Esophagus squamous epithelium (tissue), 5 donors: ENCODE results near the gene CD59. TPM values are rescaled to one million over a fixed set of nuclear protein-coding genes. Genes with fewer than 3 reads are reported as not detected.

ENCODE experiments used
- DNase-seq: peaks from one replicate; lab custom pipeline; 2025; lab: John Stamatoyannopoulos, UW
- H3K27ac ChIP-seq, 4 donors: fragments of 200-600 bp; sonication (generic); one replicate each; pipeline ENCODE4 v1.5.1; 2016 to 2019; ENCODE audit warnings: mild to moderate bottlenecking in 1 of 4
- H3K27me3 ChIP-seq, 4 donors: fragments of 200-600 bp; sonication (generic); 1 replicate in 3 of 4; 2 replicates in 1 of 4; pipeline versions ENCODE4 v1.5.1 to v1.6.0; 2017 to 2021; ENCODE audit warnings: antibody characterized with exemption in 1 of 4
- H3K36me3 ChIP-seq, 3 donors: fragments of 200-600 bp; sonication (generic); one replicate each; pipeline ENCODE4 v1.5.1; 2016 to 2019
- H3K4me1 ChIP-seq, 3 donors: fragments of 200-600 bp; sonication (generic); one replicate each; pipeline ENCODE4 v1.5.1; 2017 to 2019
- H3K4me3 ChIP-seq, 4 donors: fragments of 200-600 bp; sonication (generic); 1 replicate in 3 of 4; 2 replicates in 1 of 4; pipeline ENCODE4 v1.5.1; 2016 to 2019; ENCODE audit warnings: mild to moderate bottlenecking in 2 of 4, moderate library complexity in 1 of 4
- H3K9me3 ChIP-seq, 3 donors: fragments of 200-600 bp; sonication (generic); one replicate each; pipeline ENCODE4 v1.5.1; 2016 to 2019
- POLR2A ChIP-seq, 4 donors: fragments of 450-650 bp; IDR thresholded peaks; one replicate each; pipeline ENCODE4 v1.6.1; 2017; ENCODE audit warnings: antibody characterized with exemption in 4 of 4, mild to moderate bottlenecking in 4 of 4, moderate library complexity in 3 of 4
- WGBS, 2 donors: methylation state at CpG; one replicate each; pipeline ENCODE4 v1.1.5; 2018; 5-methylcytosine and 5-hydroxymethylcytosine counted together
- intact Hi-C: fragments of 100-400 bp; cut with DNase I; formaldehyde crosslinking; loops from one replicate; pipeline ENCODE4 v1.15.0; 2022
- total RNA-seq, 4 donors: library from RNA; depleted of rRNA; stranded (reverse); fragments of >200 nt; gene quantifications; one replicate each; pipeline ENCODE4 v1.1.0, GENCODE V29; 2016
- TF ChIP-seq, protein P1 (sequence below), 6 experiments: fragments of 450-650 bp in 4 of 6; fragments of 200-600 bp in 2 of 6; sonication (generic) in 2 of 6; IDR thresholded peaks; one replicate each; pipeline ENCODE4 v1.5.1; 2016 to 2019; ENCODE audit warnings: antibody characterized with exemption in 6 of 6, mild to moderate bottlenecking in 4 of 6, moderate library complexity in 4 of 6
- donor health status: DM: yes; HTN: yes; CAD: no.

CD59 gene
- total RNA-seq, 4 donors from 2014 or later = 191 to 525 (median 339) TPM

DNA sequence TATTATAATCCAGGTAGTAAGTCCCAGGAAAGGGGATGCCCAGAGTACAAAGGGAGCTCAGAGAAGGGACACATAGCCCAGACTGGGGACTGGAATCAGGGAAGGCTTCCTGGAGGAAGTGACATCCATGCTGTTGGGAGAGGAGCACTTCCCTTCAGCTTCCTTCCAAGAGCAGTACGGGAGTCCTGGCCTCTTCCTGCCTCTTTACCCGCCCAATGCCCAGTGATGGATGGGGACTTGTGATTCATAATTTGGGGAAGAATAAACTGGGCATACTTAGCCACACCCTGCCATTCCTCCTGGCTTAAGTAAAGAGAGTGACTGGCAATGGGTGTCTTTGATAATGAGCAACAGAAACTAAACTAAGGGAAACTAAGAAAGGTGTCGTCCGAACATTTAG, 47.1 kb downstream of the CD59 start:
- Histone ChIP-seq H3K36me3 (no peaks in the 10 kb centered on the region), H3K27me3 (no peaks in the 10 kb centered on the region), H3K4me1 (peaks cover 37 to 65% (median 44%) of the 10 kb centered on the region in 3 donors), H3K27ac (peak overlapping the region; percentile 78 to 94 (median 87)), H3K4me3 (no peak overlapping the region), H3K9me3 (no peaks in the 10 kb centered on the region)
- intact Hi-C loops = loop anchor here (5.0 kb wide), 1 partner anchor 327 kb away; no protein-coding TSS in a partner anchor
- DNase-seq = no peak
- TF ChIP-seq, protein P1, sequence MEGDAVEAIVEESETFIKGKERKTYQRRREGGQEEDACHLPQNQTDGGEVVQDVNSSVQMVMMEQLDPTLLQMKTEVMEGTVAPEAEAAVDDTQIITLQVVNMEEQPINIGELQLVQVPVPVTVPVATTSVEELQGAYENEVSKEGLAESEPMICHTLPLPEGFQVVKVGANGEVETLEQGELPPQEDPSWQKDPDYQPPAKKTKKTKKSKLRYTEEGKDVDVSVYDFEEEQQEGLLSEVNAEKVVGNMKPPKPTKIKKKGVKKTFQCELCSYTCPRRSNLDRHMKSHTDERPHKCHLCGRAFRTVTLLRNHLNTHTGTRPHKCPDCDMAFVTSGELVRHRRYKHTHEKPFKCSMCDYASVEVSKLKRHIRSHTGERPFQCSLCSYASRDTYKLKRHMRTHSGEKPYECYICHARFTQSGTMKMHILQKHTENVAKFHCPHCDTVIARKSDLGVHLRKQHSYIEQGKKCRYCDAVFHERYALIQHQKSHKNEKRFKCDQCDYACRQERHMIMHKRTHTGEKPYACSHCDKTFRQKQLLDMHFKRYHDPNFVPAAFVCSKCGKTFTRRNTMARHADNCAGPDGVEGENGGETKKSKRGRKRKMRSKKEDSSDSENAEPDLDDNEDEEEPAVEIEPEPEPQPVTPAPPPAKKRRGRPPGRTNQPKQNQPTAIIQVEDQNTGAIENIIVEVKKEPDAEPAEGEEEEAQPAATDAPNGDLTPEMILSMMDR (IDR thresholded peaks at IDR 0.05) = no peak
- TF ChIP-seq POLR2A (IDR thresholded peaks at IDR 0.05) = no peak
- 24 to 46% methylated on average over 4 of the region's 4 CpGs for WGBS, 2 donors

DNA sequence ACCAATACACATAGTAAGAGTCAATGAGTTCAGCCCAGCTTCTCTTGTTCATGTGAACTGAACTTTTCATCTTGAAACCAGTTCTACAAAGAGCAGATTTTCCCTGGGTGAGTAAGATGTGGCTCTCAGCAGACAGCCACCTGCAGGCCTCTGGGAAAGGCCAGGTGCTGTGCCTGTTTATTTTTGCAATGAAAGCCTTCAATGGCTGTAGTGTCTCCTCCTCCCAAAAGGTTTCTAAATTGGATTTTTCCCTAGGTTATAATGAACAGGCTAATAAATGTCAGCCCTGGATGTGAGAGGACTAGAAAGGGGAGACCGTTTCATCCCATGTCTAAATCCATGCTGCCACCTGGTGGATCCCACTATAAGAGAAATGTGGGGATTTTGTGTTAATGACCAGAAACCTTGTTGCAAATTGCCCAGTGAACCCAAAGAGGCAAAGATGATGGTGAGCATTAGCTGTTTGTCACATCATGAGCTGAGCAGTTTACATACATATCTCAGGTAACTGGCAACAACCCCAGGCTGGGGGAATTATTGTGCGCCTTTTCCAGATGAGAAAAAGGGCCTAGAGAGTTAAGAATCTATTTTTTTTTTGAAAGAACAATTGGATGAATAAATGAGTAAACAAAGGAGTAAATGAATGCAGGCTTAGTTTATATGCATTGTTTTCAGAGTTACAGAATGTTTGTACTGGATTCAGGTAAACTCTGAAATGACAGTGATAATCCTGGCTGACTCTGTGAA, 48.3 kb downstream of the CD59 start:
- intact Hi-C loops = loop anchor here (5.0 kb wide), 1 partner anchor 326 kb away; no protein-coding TSS in a partner anchor
- no peak for DNase-seq
- WGBS, 2 donors = 38 to 50% methylated on average over 2 of the region's 2 CpGs
- H3K36me3 ChIP-seq = no peaks in the 10 kb centered on the region
- H3K4me3 ChIP-seq = no peak overlapping the region
- TF ChIP-seq, protein P1 (IDR thresholded peaks at IDR 0.05) = peak; percentile 48 to 84 (median 65)
- TF ChIP-seq POLR2A (IDR thresholded peaks at IDR 0.05) = no peak
- H3K4me1 ChIP-seq = peaks cover 33 to 58% (median 36%) of the 10 kb centered on the region in 3 donors
- H3K27me3 ChIP-seq = no peaks in the 10 kb centered on the region
- H3K9me3 ChIP-seq = no peaks in the 10 kb centered on the region
- H3K27ac ChIP-seq = peak overlapping the region; percentile 78 to 94 (median 87)

DNA sequence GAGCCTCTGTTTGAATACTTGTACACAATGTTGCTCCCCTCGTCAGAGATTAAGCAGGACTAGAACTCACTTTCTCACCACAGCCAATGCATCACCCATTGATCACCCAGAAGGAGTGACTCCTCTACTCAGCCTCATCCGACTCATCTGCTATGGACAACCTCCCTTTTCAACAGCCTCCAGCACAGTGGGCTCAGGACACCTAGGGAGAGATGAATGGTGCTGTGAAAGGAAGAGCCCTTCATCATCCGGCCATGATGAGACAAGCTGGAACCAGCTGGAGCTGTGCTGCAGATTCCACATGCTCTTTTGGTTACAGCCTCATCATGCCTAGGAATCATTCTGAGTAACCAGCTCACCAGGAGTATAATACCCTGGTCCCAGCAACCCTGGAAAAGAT, 51.1 kb downstream of the CD59 start:
- WGBS, 2 donors = 38 to 48% methylated on average over 2 to 3 of the region's 3 CpGs
- TF ChIP-seq, protein P1 (IDR thresholded peaks at IDR 0.05) = no peak
- no peak for TF ChIP-seq POLR2A (IDR thresholded peaks at IDR 0.05)
- H3K27me3 ChIP-seq = peaks cover 0 to 10% (median 0%) of the 10 kb centered on the region in 4 donors
- H3K36me3 ChIP-seq = no peaks in the 10 kb centered on the region
- no peak for DNase-seq
- no peak overlapping the region for H3K27ac ChIP-seq
- no peaks in the 10 kb centered on the region for H3K9me3 ChIP-seq
- intact Hi-C loops = loop anchor here (5.0 kb wide), 1 partner anchor 323 kb away; no protein-coding TSS in a partner anchor
- peaks cover 13 to 41% (median 13%) of the 10 kb centered on the region in 3 donors for H3K4me1 ChIP-seq
- no peak overlapping the region for H3K4me3 ChIP-seq

DNA sequence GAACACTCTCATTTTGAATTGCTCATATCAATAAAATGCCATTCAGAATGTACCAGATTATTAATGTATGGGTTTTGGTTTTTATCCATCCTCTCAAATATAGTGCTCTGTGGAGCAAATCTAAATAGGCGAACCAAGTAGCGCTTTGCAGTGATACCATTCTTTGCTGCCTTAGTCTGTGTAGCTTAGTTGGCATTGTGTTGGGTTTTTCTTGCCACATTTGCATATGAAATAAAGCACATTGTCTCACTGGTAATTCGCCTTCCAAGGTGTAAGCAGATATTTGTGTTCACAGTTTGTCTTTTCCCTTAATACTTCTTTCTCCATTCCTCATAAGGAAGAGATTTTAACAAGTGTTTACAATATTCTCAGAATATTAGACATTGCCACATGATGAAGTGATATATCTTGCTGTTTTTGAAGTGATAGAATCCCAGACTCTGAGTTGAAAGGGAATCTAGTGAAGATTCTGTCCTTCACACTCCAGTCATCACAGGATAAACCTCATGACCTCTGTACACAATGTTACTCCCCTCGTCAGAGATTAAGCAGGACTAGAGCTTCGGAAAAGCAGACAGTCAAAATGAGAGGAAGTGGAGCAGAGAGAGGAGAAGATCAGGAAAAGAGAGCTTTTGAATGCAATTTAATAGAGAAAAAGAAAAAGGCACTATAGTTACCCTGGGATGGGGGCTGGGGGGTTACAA, 52.1 kb downstream of the CD59 start:
- intact Hi-C loops = no loop called here
- no peak for DNase-seq
- H3K27ac ChIP-seq = peak overlapping the region in 1 of 4 donors; percentile 11
- TF ChIP-seq, protein P1 (IDR thresholded peaks at IDR 0.05) = no peak
- TF ChIP-seq POLR2A (IDR thresholded peaks at IDR 0.05) = no peak
- H3K9me3 ChIP-seq = no peaks in the 10 kb centered on the region
- H3K27me3 ChIP-seq = peaks cover 0 to 10% (median 0%) of the 10 kb centered on the region in 4 donors
- 68 to 81% methylated on average over 5 of the region's 5 CpGs for WGBS, 2 donors
- peaks cover 4 to 32% (median 5%) of the 10 kb centered on the region in 3 donors for H3K4me1 ChIP-seq
- no peak overlapping the region for H3K4me3 ChIP-seq
- H3K36me3 ChIP-seq = no peaks in the 10 kb centered on the region

DNA sequence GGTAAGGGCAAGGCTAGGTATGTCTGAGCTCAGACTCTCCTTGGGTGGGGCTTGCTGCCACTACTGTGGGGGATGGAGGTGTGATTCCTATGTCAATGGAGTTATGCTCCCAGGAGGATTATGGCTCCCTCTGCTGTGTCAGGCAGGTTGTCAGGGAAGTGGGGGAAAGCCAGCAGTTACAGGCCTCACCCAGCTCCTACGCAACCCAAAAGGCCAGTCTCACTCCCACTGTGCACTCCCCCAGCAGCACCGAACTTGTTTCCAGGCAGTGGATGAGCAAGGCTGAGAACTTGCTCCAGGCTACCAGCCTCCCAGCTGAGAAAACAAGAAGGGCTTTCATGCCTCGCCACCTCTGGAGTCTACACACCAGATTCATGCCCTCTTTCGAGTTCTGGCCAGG, 53.8 kb downstream of the CD59 start:
- Histone ChIP-seq H3K27ac (peak overlapping the region; percentile 48 to 70 (median 58)), H3K9me3 (no peaks in the 10 kb centered on the region)

More for the DNA sequence above, 53.8 kb downstream of the CD59 start:
- H3K27me3 ChIP-seq = peaks cover 0 to 10% (median 0%) of the 10 kb centered on the region in 4 donors
- TF ChIP-seq, protein P1 (IDR thresholded peaks at IDR 0.05) = peak in 4 of 6 experiments; percentile 23 to 55 (median 33)
- no peak for TF ChIP-seq POLR2A (IDR thresholded peaks at IDR 0.05)
- H3K4me1 ChIP-seq = peaks cover 0 to 16% (median 5%) of the 10 kb centered on the region in 3 donors
- WGBS, 2 donors = 53 to 66% methylated on average over 2 of the region's 4 CpGs
- no peaks in the 10 kb centered on the region for H3K36me3 ChIP-seq
- DNase-seq = no peak
- no peak overlapping the region for H3K4me3 ChIP-seq
- intact Hi-C loops = no loop called here
